Measurements from ENCODE around the gene OR2M7.

Gene OR2M7

GRCh38 chr1:248288391-248288790, 36.0 kb downstream of the OR2M7 start:
- ChIA-PET CTCF (no interaction called here), POLR2A (no interaction called here)
- no peak for TF ChIP-seq CTCF (IDR thresholded peaks at IDR 0.05; ENCODE audit: insufficient read depth, low read length, missing control alignments)
- DNase-seq (ENCODE audit: low read depth, low spot score): no peak
- no peak overlapping the region for H3K4me3 ChIP-seq (ENCODE audit: low read depth, low read length)

DNA sequence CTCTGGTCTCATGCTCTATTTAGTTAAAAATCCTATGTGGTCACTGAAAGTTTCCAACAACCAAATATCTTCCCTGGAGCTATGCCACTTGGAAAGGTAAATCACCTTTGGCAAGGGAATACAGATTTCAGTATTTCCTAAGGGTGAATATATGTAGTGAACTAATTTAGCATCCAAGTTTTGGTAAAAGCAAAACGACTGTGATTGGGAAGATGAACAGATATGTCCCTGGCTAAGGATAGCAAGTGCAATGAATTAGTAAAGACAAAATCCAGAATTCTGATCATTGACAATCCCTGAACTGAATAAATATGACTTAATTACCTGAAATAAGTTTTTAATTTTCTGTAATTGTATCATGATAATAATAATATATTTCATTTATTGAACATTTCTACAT, 46.5 kb downstream of the OR2M7 start, which contains the start of gene OR2T33:
OR2T33 (minus strand) TSS at position 101 of the 400 bp plus-strand sequence. CDS start 4,162 bp downstream, outside the sequence.
- no peak for TF ChIP-seq CTCF (IDR thresholded peaks at IDR 0.05; ENCODE audit: insufficient read depth, low read length, missing control alignments)
- CTCF ChIA-PET: no interaction called here
- POLR2A ChIA-PET: no interaction called here
- DNase-seq (ENCODE audit: low read depth, low spot score): no peak
- no peak within 1 kb of the TSS for H3K4me3 ChIP-seq (ENCODE audit: low read depth, low read length)

Measured in AG04449 (cell line).